ENCODE results near the gene MEIOC.
A peak's percentile ranks its signal among the peaks of the same experiment; 100 is the strongest.
"Not testable (repeated sequence)": the region's sequence is repeated elsewhere in the genome, so short reads cannot be mapped to it uniquely, and the experiment has no call there.

The MEIOC gene

GRCh38 chr17:44664867-44665266 lies 8.6 kb downstream of the MEIOC start:
- TF ChIP-seq CTCF (IDR thresholded peaks at IDR 0.05), result no peak
- TF ChIP-seq ZFX (IDR thresholded peaks at IDR 0.05; ENCODE audit: borderline replicate concordance), result no peak
- H3K27ac ChIP-seq, result no peak overlapping the region

DNA sequence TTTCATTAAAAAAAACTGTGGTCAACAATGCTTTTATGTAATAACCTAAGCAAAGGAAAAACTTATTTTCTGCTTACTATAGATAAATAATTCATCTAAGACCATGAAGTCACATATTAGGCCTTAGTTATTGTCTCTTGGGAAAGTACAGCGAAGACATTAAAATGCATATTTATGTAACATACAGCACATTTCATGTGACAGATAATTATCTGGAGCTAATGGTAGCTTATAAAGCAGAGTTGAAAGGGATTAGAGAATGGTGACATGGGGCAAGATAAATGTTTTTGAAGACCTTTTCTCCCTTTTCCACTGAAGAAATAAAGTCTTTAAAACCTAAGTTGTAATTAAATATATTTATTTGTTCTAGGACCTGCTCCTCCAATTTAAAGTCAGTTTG lies 9.7 kb downstream of the MEIOC start:
- TF ChIP-seq ZFX (IDR thresholded peaks at IDR 0.05; ENCODE audit: borderline replicate concordance), result no peak
- no peak for TF ChIP-seq CTCF (IDR thresholded peaks at IDR 0.05)
- no peak overlapping the region for H3K27ac ChIP-seq

DNA sequence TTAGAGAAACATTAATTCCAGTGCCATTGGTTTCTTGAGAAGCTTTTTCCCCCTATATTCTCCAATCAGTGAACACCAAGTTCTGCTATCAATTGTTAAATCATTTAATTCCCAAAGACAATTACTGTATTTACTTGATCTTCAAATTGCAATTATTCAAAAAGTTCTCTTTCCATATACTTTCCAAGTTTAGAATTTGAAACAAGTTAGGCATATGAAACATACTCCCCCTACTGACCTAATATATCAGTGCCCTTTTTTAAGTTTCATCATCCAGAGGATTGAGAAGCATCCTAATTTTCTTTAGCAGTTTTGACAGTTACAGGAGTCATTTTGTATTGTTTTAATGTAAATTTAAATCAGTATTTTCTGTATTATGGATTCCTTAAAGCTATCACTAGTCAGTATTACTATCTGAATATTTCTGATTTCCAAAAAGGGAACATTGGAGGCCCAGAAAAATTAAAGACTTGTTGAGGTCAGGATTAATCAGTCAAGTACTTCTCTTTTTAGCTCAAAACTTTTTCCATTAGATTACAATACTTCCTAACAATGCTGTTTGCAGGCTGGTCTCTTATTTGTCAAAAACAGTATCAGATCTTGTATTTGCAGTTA lies 16.3 kb downstream of the MEIOC start:
- no peak overlapping the region for H3K27ac ChIP-seq

GRCh38 chr17:44673893-44674292 lies 17.6 kb downstream of the MEIOC start:
- TF ChIP-seq ZFX (IDR thresholded peaks at IDR 0.05; ENCODE audit: borderline replicate concordance), result no peak
- TF ChIP-seq CTCF (IDR thresholded peaks at IDR 0.05), result no peak
- no peak overlapping the region for H3K27ac ChIP-seq

More for the DNA sequence above, 16.3 kb downstream of the MEIOC start:
- no peak for TF ChIP-seq ZFX (IDR thresholded peaks at IDR 0.05; ENCODE audit: borderline replicate concordance)
- peak; percentile 77 for TF ChIP-seq CTCF (IDR thresholded peaks at IDR 0.05)

- no peak overlapping the region for H3K27ac ChIP-seq
- TF ChIP-seq CTCF (IDR thresholded peaks at IDR 0.05) (no peak), ZFX (IDR thresholded peaks at IDR 0.05; ENCODE audit: borderline replicate concordance) (no peak)
Observed at GRCh38 chr17:44677136-44677535, 20.9 kb downstream of the MEIOC start.

- H3K27ac ChIP-seq, result not testable (repeated sequence)
Observed at GRCh38 chr17:44683303-44683702, 27.0 kb downstream of the MEIOC start.

- TF ChIP-seq CTCF (IDR thresholded peaks at IDR 0.05), result no peak
- TF ChIP-seq ZFX (IDR thresholded peaks at IDR 0.05; ENCODE audit: borderline replicate concordance), result no peak
- H3K27ac ChIP-seq, result no peak overlapping the region
Observed at GRCh38 chr17:44687756-44688155, 31.5 kb downstream of the MEIOC start.

GRCh38 chr17:44688200-44688599 lies 31.9 kb downstream of the MEIOC start:
- H3K27ac ChIP-seq, result no peak overlapping the region; the same call in 1 of the 2 replicates
- no peak for TF ChIP-seq ZFX (IDR thresholded peaks at IDR 0.05; ENCODE audit: borderline replicate concordance)
- TF ChIP-seq CTCF (IDR thresholded peaks at IDR 0.05), result no peak
